ENCODE data around the gene MICU2.
"Not testable (repeated sequence)": the region's sequence is repeated elsewhere in the genome, so short reads cannot be mapped to it uniquely, and the experiment has no call there.

Gene MICU2

GRCh38 chr13:21594715-21595545, 9.0 kb downstream of the MICU2 start:
- DNase-seq (ENCODE audit: low spot score) (no peak), FAIRE-seq (no peak)

GRCh38 chr13:21590665-21591456, 13.1 kb downstream of the MICU2 start:
- not testable (repeated sequence) for FAIRE-seq; DNase-seq (ENCODE audit: low spot score)

- no peak for DNase-seq (ENCODE audit: low spot score)
- FAIRE-seq: no peak
These were observed 13.7 kb downstream of the MICU2 start for GRCh38 chr13:21590231-21590630.

GRCh38 chr13:21589510-21589909, 14.5 kb downstream of the MICU2 start:
- FAIRE-seq; DNase-seq (ENCODE audit: low spot score): not testable (repeated sequence)

GRCh38 chr13:21588411-21588810, 15.6 kb downstream of the MICU2 start:
- not testable (repeated sequence) for FAIRE-seq; DNase-seq (ENCODE audit: low spot score)

- FAIRE-seq (no peak), DNase-seq (ENCODE audit: low spot score) (no peak)
These were observed 18.9 kb downstream of the MICU2 start for GRCh38 chr13:21584973-21585592.

- DNase-seq (ENCODE audit: low spot score): peak; percentile 35
- FAIRE-seq: no peak
These were observed 20.5 kb downstream of the MICU2 start for GRCh38 chr13:21583478-21583877.

- DNase-seq (ENCODE audit: low spot score) (no peak), FAIRE-seq (no peak)
These were observed 23.2 kb downstream of the MICU2 start for GRCh38 chr13:21580736-21581135.

GRCh38 chr13:21579754-21580316, 24.1 kb downstream of the MICU2 start:
- FAIRE-seq: no peak
- no peak for DNase-seq (ENCODE audit: low spot score)

GRCh38 chr13:21578748-21579147, 25.2 kb downstream of the MICU2 start:
- DNase-seq (ENCODE audit: low spot score): no peak
- no peak for FAIRE-seq

- FAIRE-seq (no peak), DNase-seq (ENCODE audit: low spot score) (no peak)
These were observed 27.5 kb downstream of the MICU2 start for GRCh38 chr13:21576426-21576825.

- DNase-seq (ENCODE audit: low spot score): peak; percentile 1
- no peak for FAIRE-seq
These were observed 29.9 kb downstream of the MICU2 start for GRCh38 chr13:21573920-21574712.

- no peak for FAIRE-seq
- DNase-seq (ENCODE audit: low spot score): no peak
These were observed 34.3 kb downstream of the MICU2 start for GRCh38 chr13:21569686-21570085.

- FAIRE-seq (no peak), DNase-seq (ENCODE audit: low spot score) (no peak)
These were observed 35.1 kb downstream of the MICU2 start for GRCh38 chr13:21568854-21569253.

GRCh38 chr13:21567714-21568113, 36.3 kb downstream of the MICU2 start:
- FAIRE-seq (no peak), DNase-seq (ENCODE audit: low spot score) (no peak)

GRCh38 chr13:21557995-21558394, 46.0 kb downstream of the MICU2 start:
- DNase-seq (ENCODE audit: low spot score): peak; percentile 17
- no peak for FAIRE-seq

- DNase-seq (ENCODE audit: low spot score) (no peak), FAIRE-seq (no peak)
These were observed 47.9 kb downstream of the MICU2 start for GRCh38 chr13:21556051-21556450.

GRCh38 chr13:21553261-21553660, 50.7 kb downstream of the MICU2 start:
- not testable (repeated sequence) for DNase-seq (ENCODE audit: low spot score); FAIRE-seq

GRCh38 chr13:21550918-21551317, 53.1 kb downstream of the MICU2 start:
- no peak for FAIRE-seq

GRCh38 chr13:21549633-21550032, 54.3 kb downstream of the MICU2 start:
- FAIRE-seq (no peak), DNase-seq (ENCODE audit: low spot score) (no peak)

More at GRCh38 chr13:21550918-21551317, 53.1 kb downstream of the MICU2 start:
- DNase-seq (ENCODE audit: low spot score): no peak

GRCh38 chr13:21548577-21548976, 55.4 kb downstream of the MICU2 start:
- DNase-seq (ENCODE audit: low spot score): no peak
- FAIRE-seq: no peak
